Activated CD4-positive, alpha-beta T cell treated with anti-CD3 and anti-CD28 coated beads, Interleukin-2, amount 50 U/mL, for 16 hours (primary cell): ENCODE measurements around the gene ADAMTSL1.

ENCODE experiments used
- DNase-seq: peaks from one replicate; pipeline ENCODE4 v3.0.0-alpha.2; 2020

Gene ADAMTSL1

DNA sequence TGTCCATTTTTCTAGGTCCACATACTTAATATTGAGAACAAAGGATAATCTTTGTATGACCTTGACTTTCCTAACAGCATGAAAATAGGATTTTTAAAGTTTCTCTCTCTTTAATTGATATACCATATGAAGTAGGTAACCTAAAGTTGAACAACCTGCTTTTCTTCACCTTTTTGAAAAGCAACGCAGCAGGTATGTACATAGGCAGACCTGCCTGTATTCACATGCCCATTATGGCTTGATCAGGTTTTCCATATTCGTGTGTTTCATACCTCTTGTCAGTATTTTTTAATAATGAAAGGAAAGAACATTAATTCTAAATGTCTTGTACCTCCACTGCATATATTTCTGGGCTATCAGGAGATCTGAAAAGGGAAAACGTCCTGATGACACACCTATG lies 1.5 kb upstream of the ADAMTSL1 start:
- DNase-seq: no peak

DNA sequence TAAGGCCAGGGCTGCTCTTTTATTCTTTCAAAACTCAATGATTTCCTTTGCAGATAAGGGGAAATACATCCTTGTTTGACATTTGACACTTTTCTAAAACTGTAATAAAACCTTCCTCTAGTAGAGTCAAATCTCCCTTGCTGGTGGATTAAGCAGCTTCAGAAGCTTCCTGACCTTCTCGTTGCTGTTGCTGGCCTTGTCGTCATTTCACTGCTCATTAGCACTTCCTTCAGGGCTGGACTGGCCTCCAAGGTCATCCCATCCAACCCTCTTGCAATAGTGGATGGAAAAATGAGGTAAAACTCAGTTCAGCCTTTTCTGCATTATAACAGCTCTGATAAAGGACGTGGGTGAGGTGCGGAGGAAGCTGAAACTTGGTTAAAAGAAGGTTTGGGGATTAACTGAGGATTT lies 1.1 kb upstream of the ADAMTSL1 start:
- DNase-seq: no peak

DNA sequence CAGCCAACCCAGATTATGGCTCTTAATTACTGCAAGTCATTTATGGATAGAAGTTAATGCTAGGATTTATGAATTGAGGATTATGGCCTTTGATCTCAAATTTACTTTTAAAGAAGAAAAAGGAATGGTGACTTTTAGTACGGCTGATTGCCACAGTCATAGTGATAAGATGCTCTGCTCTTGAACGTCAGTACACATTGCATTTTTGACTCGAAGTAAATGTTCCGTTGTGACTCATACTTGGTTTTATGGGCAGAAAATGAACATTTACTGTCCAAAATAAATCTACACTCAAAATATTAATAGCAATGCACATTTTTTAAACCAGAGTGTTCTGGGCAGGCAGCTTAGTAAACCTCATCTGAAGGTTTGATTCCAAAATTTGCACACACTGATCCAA lies 830 bp downstream of the ADAMTSL1 start:
- no peak for DNase-seq

DNA sequence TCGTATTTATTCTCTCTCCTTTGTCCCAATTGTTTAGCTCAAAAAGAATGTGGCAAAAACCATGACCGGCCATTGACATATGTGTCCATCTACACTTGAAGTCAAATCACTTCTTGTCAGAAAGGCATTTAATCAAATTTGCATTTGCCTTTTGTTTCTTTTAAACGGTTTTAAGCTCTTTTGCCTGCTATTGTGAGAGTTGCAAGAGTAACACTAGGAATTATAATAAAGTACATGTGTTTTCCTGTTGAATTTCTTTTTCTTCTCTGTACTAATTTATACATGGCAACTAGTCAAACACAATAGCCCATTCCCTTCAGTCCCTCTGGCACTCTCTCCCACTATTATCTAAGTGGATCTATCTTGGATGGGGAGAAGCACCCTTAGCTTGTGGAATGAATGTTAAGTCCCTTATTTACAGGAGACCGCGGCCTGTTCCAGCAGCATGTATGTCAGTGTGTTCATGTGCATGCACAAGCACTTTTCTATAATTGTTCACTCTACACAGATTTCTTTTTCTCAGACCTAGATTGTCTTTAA lies 3.2 kb downstream of the ADAMTSL1 start:
- no peak for DNase-seq

DNA sequence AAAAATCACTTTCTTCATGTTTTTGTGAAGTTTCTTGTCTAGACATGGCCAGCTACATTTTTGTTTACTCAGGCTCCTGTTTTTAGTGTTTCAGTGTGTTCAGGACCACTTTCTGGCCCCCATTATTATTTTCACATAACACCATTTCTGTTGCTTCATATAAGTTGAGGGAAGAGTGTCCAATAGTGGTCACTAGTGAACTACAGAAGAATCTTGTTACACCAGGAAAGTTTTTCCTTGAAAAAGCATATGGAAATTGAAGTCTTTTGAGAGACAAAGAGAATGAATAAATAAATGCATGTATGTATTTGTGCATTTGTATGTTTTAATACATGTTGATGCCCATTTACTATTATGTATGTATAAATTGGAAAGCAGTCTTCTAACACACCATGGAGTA lies 3.8 kb downstream of the ADAMTSL1 start:
- DNase-seq: no peak

DNA sequence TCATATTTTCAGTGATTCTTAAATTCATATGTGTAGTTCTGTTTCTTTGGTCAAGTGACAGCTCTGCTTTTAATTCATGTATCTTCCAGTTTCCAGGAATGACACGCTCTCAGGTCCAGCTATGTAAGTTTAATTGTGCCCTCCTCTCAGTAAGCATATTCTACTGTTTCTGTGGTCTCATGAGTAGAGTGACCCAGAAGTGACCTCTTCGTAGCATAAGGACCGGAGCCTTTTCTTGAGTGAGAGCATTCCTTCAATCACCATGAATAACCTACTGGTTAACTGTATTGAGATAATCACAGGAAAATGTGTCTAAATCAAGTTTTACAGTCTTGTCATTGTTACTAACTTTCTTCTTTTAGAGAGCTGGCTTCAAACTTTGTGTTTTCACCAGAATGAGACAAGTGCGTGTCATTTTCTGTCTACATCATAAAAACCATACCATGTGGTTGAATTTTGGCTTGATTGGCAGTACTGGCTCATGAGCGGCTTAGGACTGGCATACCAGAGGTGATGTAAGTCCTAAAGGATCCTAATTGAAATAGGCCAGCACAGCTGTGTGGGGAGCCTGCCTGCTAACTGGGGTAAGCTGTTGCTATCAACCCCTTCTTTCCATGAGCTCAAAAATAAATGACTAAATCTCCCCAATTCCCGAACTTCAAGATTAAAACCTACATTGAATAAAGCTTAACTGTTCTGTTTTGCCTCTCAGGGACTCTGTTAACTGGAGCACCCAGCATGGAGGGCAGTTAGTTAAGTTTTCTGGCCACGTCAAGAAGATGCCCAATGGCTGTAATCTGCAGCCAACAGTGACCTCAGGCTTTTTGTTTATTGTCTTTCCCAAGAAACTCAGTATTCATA lies 4.8 kb downstream of the ADAMTSL1 start:
- DNase-seq: no peak

DNA sequence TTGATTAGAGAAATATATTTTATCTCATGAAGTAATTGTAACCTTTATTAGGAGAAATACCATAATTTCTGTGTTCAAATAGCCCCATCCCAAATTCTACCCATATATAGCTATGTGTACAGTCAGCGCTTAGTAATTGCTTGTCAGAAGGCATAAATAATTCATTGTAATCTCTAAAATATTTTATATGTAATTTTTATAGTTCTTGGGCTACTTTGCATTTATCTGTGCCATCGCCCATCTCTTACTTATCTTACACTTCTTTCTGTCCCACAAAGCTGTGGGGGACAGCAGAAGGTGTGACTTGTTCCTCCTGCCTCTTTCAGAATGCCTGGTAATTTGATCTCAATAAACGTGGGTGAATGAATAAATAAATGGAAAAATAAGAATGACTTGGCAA lies 5.5 kb downstream of the ADAMTSL1 start:
- no peak for DNase-seq

DNA sequence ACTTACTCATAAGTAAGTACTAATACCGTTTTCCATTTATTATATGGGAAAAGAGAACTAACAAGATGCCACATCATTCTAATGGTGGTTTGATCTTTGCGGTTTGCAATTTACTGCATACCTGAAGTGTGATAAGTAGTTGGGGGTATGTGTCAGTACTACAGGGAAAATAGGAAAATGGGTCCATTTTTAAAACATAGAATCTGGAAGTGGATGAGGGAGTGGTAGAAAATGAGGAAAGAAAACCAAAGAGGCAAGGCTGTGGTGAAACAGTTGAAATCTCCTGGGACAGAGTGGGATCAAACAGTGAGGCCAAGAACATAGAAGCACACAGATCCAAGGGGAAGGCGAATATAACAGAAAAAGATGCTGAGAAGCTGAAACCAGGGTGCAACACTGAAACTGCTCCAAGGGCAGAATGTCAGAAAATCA lies 6.7 kb downstream of the ADAMTSL1 start:
- no peak for DNase-seq

GRCh38 chr9:18482371-18482770 lies 8.4 kb downstream of the ADAMTSL1 start:
- no peak for DNase-seq

GRCh38 chr9:18485714-18486113 lies 11.8 kb downstream of the ADAMTSL1 start:
- no peak for DNase-seq

DNA sequence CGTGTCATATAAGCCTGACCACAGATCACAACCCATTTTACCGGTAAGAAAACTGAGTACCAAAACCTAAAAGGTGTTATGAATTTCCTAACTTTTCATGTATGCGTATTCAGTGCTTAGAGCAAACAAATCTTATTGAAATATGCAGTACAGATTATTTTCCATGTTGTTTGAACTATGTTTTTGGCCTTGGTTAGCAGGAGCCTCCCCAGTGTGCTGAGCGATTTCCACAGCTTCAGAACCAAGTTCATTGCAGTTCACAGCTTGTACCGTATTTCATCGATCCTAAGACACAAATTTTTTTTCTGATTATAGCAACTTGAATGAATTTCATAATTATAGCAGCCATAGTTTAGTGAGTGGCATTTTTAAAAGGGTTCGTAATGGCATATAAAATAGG lies 13.7 kb downstream of the ADAMTSL1 start:
- DNase-seq: no peak

DNA sequence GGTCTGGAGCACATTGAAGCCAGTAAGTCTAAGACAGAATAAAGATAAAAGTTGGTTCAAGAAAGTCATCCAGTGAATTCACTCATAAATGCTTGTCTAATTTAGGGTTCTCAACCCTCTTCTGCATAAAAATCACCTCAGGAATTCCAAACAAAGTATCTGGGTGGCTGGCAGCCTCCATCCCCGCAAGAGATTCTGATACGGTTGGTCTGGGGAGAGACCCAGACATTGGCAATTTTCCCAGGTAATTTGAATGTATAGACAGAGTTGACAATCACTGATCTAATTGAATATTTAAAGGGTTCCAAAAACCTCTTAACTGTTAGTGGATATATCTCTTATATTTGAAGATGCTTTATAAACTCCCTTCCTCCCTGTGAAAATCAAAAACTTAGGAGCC lies 14.9 kb downstream of the ADAMTSL1 start:
- DNase-seq: no peak

GRCh38 chr9:18489861-18490260 lies 15.9 kb downstream of the ADAMTSL1 start:
- DNase-seq: no peak

DNA sequence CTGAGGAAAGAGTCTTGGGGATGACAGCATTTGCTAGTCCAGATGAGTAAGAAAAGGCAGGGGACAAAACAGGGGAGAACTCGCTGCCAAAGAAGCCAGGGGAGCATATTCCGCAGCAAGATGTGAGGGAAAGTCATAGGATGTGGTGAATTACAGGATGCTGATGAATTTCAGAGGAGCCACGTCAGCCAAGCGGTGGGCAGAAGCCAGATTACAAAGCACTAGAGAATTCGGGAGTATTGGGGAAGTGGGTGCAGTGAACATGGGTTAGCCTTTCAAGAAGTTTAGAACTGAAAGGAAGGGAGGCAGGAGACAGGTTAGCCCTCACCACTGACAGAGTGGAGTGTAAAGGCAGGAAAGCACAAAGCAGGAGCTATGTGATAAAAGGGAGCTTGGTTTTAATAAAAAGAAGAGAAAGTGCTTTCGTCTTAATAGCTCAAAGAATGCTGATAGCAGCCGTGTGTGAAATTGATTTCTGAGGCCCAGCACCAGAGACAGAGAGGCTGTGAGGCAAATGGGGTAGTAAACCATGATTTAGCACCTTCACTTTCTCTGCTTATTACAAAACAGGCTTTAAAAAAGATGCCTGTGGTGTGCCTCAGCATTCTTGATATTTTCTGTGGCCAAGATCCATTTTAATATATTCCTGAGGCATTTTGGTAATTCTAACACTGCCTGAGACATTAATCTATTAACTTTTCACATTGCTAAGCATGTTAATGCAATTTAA lies 16.9 kb downstream of the ADAMTSL1 start:
- no peak for DNase-seq

- no peak for DNase-seq
Measured at GRCh38 chr9:18492612-18493011, 18.7 kb downstream of the ADAMTSL1 start.

DNA sequence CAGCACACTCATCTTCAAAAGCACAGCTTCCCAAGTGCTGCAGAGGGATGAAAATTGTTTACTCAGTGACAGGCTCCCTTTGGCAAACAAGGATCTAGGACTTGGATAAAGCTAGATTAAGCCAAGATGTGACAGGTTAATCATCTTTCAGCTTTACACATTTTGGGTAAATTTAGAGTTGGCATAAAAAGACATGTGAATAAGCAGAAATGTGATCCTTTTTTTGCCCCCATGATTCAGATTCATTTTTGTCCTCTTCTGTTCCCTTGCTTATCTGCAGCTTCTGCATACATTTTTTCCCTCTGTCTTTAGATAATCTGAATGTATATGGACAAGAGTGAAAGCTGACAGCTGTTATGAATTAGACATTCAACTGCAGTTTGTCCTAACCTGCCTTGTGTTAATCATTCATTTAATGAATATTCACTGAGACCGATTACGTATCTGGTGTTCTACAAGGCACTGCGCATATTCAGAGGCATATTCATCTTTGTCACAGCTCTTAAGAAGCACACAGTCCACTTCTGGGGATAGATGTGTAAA lies 19.6 kb downstream of the ADAMTSL1 start:
- no peak for DNase-seq

DNA sequence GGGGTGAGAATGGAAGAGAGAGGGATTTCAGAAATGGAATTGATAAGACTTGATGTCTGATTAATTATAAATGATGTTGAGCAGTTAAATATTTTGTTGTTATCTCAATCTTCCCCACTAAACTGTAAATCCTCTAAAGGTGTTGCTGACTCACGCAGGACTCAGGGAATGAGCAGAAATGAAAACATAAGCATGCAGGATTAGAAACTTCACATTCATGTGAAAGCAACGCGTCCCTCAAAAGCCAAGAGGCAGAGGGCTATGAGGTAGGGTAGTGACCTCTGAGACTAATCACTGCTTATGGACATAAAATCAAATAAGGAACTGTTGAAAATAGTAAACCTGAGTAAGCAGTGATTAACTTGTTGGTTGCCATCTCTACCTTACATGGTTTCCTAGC lies 21.1 kb downstream of the ADAMTSL1 start:
- no peak for DNase-seq

DNA sequence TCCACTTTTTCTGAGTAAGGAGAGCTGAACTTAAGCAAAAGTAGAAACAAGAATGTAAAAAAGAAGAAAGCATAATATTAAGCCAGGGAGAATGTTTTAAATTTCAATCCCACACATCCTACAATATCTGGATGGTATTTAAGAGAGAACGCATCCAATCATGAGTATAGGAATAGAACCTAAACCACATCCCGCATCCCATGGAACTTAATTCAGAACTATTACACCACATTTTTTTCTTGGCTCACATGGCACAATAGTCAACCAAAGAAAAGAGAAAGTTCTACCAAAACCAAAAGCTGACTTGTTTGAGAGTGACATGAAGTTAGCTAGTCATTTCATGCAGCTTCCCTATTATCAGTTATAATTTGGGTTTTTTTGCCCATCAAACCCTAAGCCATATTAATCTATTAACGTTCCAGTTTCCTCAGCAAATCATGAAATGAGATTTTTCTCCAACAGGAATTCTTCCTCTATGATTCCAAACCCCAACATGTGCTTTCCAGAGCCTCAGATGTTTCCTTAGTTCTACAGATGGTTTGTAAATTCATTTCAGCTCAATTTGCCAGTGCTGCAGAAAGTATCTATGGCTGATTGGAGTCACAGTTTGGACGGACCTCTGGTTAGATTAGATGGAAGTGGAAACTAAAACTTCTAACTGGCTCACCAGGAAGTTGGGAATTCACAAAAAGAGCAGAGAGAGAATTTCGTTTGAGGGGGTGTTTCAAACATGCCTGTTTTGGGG lies 22.5 kb downstream of the ADAMTSL1 start:
- no peak for DNase-seq

DNA sequence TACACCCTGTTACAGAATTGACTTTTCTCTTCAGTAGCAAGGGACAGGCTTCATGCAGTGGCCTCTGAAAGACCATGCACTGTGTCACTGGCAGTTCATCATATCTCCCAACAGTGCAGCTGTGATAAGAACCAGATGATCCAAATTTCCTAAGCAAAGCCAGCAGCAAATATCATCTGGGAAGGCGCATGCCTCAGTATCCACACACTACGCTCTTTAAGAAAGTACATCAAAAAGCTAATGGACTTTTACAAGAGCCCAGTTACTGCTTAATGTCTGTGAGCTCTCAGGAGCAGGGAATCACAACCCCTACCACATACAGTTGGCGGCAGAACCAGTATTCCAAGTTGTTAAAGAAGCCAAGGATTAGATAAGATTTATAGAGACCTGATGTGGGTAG lies 25.1 kb downstream of the ADAMTSL1 start:
- DNase-seq: no peak

- no peak for DNase-seq
Measured at GRCh38 chr9:18499980-18500379, 26.0 kb downstream of the ADAMTSL1 start.

GRCh38 chr9:18500451-18500850 lies 26.5 kb downstream of the ADAMTSL1 start:
- DNase-seq: no peak

DNA sequence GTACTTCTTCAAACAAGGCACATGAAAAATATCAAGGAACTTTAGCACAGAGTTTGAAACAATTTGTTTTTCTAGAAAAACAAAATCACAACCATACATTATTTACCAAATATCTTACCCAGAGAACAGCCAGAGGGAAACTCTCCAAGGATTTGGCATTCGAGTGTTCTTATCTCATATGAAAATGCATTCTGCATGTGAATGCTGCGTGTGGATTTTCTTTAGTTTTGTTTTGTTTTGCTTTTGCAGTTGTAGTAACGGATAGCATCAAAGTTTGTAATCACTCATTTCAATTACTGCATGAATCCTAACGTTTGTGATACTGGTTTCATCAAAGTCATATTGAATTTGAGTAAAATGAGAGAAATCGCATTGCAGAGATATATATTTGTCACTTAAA lies 28.0 kb downstream of the ADAMTSL1 start:
- DNase-seq: no peak

DNA sequence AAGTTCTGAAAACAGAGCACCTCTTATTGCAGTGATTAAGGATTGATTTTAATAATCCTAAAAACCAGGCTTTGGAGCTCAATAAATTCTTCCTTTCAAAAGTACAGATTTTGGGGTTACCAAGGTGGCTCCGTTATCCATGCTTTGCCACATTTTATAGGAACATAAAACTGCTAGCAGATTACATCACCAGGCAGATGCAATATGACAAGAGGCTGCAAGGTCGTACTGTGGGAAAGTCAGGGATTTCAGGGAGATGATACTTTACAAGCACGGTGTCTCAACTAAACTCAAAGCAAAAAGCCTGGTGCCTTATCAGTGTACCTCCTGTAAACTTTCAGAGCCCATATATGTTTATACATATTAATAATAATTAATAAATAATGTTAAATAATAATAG lies 28.6 kb downstream of the ADAMTSL1 start:
- DNase-seq: no peak
